ENCODE data around the gene COLQ. TPM values are rescaled to one million over a fixed set of nuclear protein-coding genes. Genes with fewer than 3 reads are reported as not detected.

The COLQ gene
- total RNA-seq, 1 donor from 2014 or later, result 1.5 TPM

GRCh38 chr3:15428539-15428938, 93.0 kb downstream of the COLQ start:
- H4K20me1 ChIP-seq (ENCODE audit: low read depth), result peaks cover 13% of the 10 kb centered on the region
- DNase-seq (ENCODE audit: low spot score), result no peak
- H3K9ac ChIP-seq, result peak overlapping the region; percentile 92
- peak overlapping the region; percentile 81 for H3K4me2 ChIP-seq
- Mint-ChIP-seq H3K27me3 (ENCODE audit: insufficient read depth, low read depth) (no peaks in the 10 kb centered on the region), H3K4me1 (peaks cover 34% of the 10 kb centered on the region), H3K36me3 (peaks cover 9% of the 10 kb centered on the region), H3K4me3 (peak overlapping the region; percentile 97), H3K27ac (peak overlapping the region; percentile 64), H3K9me3 (no peaks in the 10 kb centered on the region)
- H2AFZ ChIP-seq (replicated peaks), result no peak overlapping the region
- peak overlapping the region; percentile 99 for H3K4me3 ChIP-seq
- H3K36me3 ChIP-seq, result no peaks in the 10 kb centered on the region
- peaks cover 17% of the 10 kb centered on the region for H3K4me1 ChIP-seq
- peaks cover 69% of the 10 kb centered on the region for H3K79me2 ChIP-seq (ENCODE audit: low read depth)
- H3K27ac ChIP-seq, result no peak overlapping the region
- TF ChIP-seq CTCF (IDR thresholded peaks at IDR 0.05) (no peak), EZH2phosphoT487 (IDR thresholded peaks at IDR 0.05) (no peak), EZH2 (IDR thresholded peaks at IDR 0.05) (no peak)
- H3K9me3 ChIP-seq (ENCODE audit: low read depth), result no peaks in the 10 kb centered on the region
- no peaks in the 10 kb centered on the region for H3F3A ChIP-seq (ENCODE audit: low read depth)
- no peaks in the 10 kb centered on the region for H3K27me3 ChIP-seq

- H3K79me2 ChIP-seq (ENCODE audit: low read depth), result peaks cover 69% of the 10 kb centered on the region
- H3K4me3 ChIP-seq, result peak overlapping the region; percentile 99
- H3K36me3 ChIP-seq, result no peaks in the 10 kb centered on the region
- peaks cover 9% of the 10 kb centered on the region for H3K36me3 Mint-ChIP-seq
- peaks cover 13% of the 10 kb centered on the region for H4K20me1 ChIP-seq (ENCODE audit: low read depth)
- TF ChIP-seq CTCF (IDR thresholded peaks at IDR 0.05) (no peak), EZH2 (IDR thresholded peaks at IDR 0.05) (no peak), EZH2phosphoT487 (IDR thresholded peaks at IDR 0.05) (no peak)
- H3K27me3 Mint-ChIP-seq (ENCODE audit: insufficient read depth, low read depth), result no peaks in the 10 kb centered on the region
- peak overlapping the region; percentile 64 for H3K27ac Mint-ChIP-seq
- H3K4me1 Mint-ChIP-seq, result peaks cover 34% of the 10 kb centered on the region
- H3K9ac ChIP-seq, result peak overlapping the region; percentile 92
- H3K27ac ChIP-seq, result no peak overlapping the region
- H2AFZ ChIP-seq (replicated peaks), result peak overlapping the region; percentile 95
- DNase-seq (ENCODE audit: low spot score), result peak; percentile 6
- H3K4me2 ChIP-seq, result peak overlapping the region; percentile 81
- peak overlapping the region; percentile 97 for H3K4me3 Mint-ChIP-seq
- H3K4me1 ChIP-seq, result peaks cover 17% of the 10 kb centered on the region
- no peaks in the 10 kb centered on the region for H3F3A ChIP-seq (ENCODE audit: low read depth)
- H3K9me3 ChIP-seq (ENCODE audit: low read depth), result no peaks in the 10 kb centered on the region
- H3K27me3 ChIP-seq, result no peaks in the 10 kb centered on the region
- H3K9me3 Mint-ChIP-seq, result no peaks in the 10 kb centered on the region
Measured at GRCh38 chr3:15427981-15428380, 93.5 kb downstream of the COLQ start.

GRCh38 chr3:15427182-15427880, 94.2 kb downstream of the COLQ start, which contains the start of the genes EAF1 and METTL6:
TSS of gene EAF1 (plus strand) at chr3:15427598. CDS start at chr3:15427780, 182 bp downstream.
TSS of gene METTL6 (minus strand) at chr3:15427544. CDS start at chr3:15426511, 1,033 bp downstream.
- H3K9me3 Mint-ChIP-seq, result no peaks in the 10 kb centered on the region
- peak within 1 kb of the TSS; percentile 97 for H3K4me3 Mint-ChIP-seq
- H3K9ac ChIP-seq, result peak within 1 kb of the TSS; percentile 92
- peak within 1 kb of the TSS; percentile 99 for H3K4me3 ChIP-seq
- H3K27ac ChIP-seq, result peak within 1 kb of the TSS; percentile 34
- H3K4me1 Mint-ChIP-seq, result peaks cover 34% of the 10 kb centered on the region
- peaks cover 17% of the 10 kb centered on the region for H3K4me1 ChIP-seq
- DNase-seq (ENCODE audit: low spot score), result peak; percentile 85
- no peaks in the 10 kb centered on the region for H3K27me3 Mint-ChIP-seq (ENCODE audit: insufficient read depth, low read depth)
- H3K36me3 Mint-ChIP-seq, result peaks cover 11% of the 10 kb centered on the region
- peaks cover 13% of the 10 kb centered on the region for H4K20me1 ChIP-seq (ENCODE audit: low read depth)
- H2AFZ ChIP-seq (replicated peaks), result peak within 1 kb of the TSS; percentile 95
- no peaks in the 10 kb centered on the region for H3F3A ChIP-seq (ENCODE audit: low read depth)
- H3K27me3 ChIP-seq, result no peaks in the 10 kb centered on the region
- H3K79me2 ChIP-seq (ENCODE audit: low read depth), result peaks cover 69% of the 10 kb centered on the region
- H3K4me2 ChIP-seq, result peak within 1 kb of the TSS; percentile 81
- H3K9me3 ChIP-seq (ENCODE audit: low read depth), result no peaks in the 10 kb centered on the region
- H3K27ac Mint-ChIP-seq, result peak within 1 kb of the TSS; percentile 95
- peaks cover 4% of the 10 kb centered on the region for H3K36me3 ChIP-seq
- TF ChIP-seq EZH2 (IDR thresholded peaks at IDR 0.05) (peak; percentile 21), CTCF (IDR thresholded peaks at IDR 0.05) (peak; percentile 41), EZH2phosphoT487 (IDR thresholded peaks at IDR 0.05) (no peak)

All from neural progenitor cell (in vitro differentiated cells).